Activated CD8-positive, alpha-beta memory T cell treated with anti-CD3 and anti-CD28 coated beads, Interleukin-2, amount 50 U/mL, for 1 hour (primary cell): ENCODE data around the gene HSD3B7.
"Not testable (repeated sequence)": the region's sequence is repeated elsewhere in the genome, so short reads cannot be mapped to it uniquely, and the experiment has no call there.

Source experiments
- DNase-seq: peaks from one replicate; pipeline ENCODE4 v3.0.0-alpha.2; 2020; ENCODE audit errors: extremely low read depth

The HSD3B7 gene

GRCh38 chr16:30984669-30985400, at the start of gene HSD3B7:
Gene HSD3B7, plus strand, starts transcription at chr16:30985207. Its CDS starts 452 bp downstream, at chr16:30985659.
- DNase-seq: peak; percentile 49

DNA sequence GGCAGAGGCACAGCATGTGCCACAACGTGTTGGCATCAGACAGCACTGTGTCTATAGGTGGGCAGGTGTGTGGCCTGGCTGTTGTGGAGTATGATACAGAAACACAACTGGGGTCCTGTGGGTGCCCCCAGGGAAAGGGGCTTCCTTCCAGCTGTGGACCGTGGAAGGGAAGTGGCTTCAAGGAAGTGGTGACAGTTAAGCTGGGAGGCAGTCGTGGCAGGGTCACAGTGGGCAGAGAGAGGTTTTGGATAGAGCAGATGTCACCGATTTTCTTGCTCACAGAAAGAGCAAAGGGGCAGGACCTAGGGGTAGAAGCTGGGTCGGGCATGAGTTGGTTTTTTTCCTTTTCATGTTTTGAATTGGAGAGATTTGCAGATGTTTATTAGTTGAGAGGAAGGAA, 47.3 kb upstream of the HSD3B7 start:
- no peak for DNase-seq

- not testable (repeated sequence) for DNase-seq
Measured at GRCh38 chr16:30939571-30939970, 45.4 kb upstream of the HSD3B7 start.

DNA sequence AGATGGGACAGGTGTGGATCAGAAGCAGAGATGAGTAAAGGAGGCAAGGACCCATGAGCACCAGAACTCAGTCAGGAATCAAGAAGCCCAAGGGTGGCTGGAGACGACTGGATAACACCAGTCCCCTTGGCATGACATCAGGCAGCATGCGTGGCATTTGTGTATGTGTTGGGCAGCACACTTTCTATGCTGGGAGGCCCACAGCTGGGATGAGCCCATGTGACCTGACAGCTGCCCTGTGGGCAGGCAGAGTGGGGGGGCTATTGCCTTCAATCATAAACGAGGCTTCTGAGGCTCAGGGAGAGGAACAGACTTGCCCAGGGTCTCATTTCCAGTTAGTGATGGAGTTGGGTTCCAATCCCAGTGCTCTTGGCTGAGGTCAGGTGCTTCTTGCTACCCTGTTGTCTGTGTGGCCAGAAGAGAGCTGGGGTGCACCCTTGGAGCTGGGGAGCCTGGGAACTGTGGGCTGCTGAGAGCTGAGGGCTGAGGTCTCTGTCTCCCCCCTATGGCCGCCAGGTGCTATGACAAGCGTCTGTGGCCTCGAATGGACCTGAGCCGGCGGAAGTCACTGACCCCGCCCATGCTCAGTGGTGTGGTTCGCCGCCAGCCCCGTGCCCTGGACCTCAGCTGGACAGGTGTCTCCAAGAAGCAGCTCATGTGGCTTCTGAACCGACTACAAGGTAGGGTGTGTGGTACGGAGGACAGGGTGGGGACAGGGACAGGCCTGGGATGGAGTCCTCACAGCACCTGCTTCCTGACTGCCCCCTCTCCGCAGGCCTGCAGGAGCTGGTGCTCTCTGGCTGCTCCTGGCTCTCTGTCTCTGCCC, 43.2 kb upstream of the HSD3B7 start:
- no peak for DNase-seq

DNA sequence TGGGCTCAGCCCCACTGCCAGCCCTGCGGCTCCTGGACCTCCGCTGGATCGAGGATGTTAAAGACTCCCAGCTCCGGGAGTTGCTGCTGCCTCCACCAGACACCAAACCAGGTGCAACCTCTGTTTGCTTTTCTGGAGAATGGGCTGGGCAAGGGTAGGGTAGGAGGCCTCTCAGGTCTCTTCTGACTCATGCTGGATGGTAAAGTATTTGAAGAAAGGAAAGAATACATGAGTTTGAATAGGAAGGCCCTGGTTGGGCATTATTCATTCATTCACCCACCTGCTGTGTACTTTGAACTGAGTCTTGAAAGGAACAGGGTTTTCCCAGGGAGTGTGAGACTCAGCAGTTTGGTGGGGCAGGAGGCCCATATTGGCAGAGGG, 42.6 kb upstream of the HSD3B7 start:
- DNase-seq: no peak

- DNase-seq: no peak
Measured at GRCh38 chr16:30944352-30944751, 40.7 kb upstream of the HSD3B7 start.

DNA sequence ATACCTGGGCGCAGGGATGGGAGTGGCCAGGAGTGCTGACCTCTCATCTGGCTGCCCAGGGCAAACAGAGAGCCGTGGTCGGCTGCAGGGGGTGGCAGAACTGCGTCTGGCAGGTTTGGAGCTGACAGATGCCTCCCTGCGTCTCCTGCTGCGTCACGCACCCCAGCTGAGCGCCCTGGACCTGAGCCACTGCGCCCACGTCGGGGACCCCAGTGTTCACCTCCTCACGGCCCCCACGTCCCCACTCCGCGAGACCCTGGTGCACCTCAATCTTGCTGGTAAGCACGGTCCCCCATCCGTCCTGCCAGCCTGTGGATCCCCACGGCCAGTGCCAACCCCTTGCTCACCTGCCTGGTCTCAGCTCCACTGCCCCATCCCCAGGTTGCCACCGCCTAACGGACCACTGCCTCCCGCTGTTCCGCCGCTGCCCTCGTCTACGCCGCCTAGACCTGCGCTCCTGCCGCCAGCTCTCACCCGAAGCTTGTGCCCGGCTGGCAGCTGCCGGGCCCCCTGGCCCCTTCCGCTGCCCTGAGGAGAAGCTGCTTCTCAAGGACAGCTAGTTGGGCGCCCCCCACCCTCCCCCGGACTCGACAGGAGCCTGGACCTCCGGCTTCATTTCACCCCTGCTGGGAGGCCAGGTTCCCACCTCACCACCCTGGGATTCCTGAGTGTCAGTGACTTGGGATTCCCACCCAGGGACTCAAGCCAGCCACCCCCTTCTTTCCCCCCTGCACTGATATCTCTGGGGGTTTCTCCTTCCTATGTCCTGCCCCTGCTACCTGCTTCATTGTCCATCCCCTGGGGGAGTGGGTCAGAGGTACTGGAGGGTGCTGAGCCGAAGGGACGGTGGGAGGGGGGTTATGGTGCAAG, 38.1 kb upstream of the HSD3B7 start:
- no peak for DNase-seq

DNA sequence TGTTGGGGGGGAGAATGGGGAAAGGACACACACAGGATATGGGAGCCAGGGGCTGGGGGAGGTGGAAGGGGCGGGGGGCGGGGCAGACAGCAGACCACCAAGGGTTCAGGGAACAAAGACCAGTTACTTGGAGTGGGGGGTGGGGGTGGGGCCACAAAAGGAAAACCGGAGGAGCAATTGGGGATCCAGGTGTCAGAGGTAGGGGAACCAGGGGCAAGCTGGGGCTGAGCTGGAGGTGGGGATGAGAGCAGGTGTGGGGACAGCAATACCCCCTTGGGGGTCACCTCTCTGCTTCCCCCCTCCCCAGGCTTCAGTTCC, 37.5 kb upstream of the HSD3B7 start:
- DNase-seq: no peak

GRCh38 chr16:30947859-30948666, 36.9 kb upstream of the HSD3B7 start:
- DNase-seq: no peak

- no peak for DNase-seq
Measured at GRCh38 chr16:30948667-30949649, 36.0 kb upstream of the HSD3B7 start, which contains the start of gene ORAI3. Gene ORAI3, plus strand, starts transcription at chr16:30949068. Its CDS starts 222 bp downstream, at chr16:30949290.

- no peak for DNase-seq
Measured at GRCh38 chr16:30949650-30950515, 35.1 kb upstream of the HSD3B7 start.

GRCh38 chr16:30950516-30951065, 34.4 kb upstream of the HSD3B7 start:
- no peak for DNase-seq

GRCh38 chr16:30951193-30951592, 33.8 kb upstream of the HSD3B7 start:
- no peak for DNase-seq

DNA sequence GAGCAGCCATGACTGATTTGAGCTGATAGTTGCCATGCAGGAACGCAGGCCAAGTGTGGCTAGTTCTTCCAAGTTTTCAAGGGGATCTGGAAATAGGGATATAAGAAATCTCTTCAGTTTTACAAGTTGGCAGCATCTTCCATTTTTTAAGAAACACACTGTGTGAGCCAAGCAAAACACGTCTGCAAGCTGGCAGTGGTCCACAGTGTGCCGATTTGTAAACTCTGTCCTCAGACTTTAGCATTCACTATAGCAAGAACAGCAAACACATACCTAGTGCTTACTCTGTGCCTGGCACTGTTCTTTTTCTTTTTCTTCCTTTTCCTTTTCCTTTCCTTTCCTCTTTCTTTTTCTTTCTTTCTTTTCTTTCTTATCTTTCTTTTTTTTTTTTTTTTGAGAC, 33.3 kb upstream of the HSD3B7 start:
- no peak for DNase-seq

- no peak for DNase-seq
Measured at GRCh38 chr16:30953111-30953510, 31.9 kb upstream of the HSD3B7 start.

DNA sequence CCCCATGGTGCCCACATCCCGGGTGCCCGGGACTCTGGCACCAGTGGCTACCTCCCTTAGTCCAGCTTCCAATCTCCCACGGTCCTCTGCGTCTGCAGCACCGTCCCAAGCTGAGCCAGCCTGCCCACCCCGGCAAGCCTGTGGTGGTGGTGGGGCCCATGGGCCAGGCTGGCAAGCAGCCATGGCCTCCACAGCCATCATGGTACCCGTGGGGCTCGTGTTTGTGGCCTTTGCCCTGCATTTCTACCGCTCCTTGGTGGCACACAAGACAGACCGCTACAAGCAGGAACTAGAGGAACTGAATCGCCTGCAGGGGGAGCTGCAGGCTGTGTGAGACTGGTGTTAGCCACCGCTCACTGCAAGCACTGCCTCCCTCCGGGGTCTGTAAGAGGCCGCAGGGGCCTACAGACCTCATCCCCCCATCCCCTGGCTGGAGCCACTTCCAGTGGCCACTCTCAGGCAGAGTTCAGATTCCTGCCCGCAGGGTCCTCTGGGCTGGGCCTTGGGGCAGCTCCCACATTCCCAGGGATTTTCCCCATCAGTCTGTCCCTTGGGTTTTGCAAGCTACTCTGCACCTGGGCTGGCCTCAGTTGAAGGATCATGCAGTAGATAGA, 31.4 kb upstream of the HSD3B7 start:
- no peak for DNase-seq

- DNase-seq: no peak
Measured at GRCh38 chr16:30954993-30955392, 30.0 kb upstream of the HSD3B7 start.
